IPS DF 6.9 (cell line): ENCODE results near the gene PTCRA.
"Not testable (repeated sequence)": the region's sequence is repeated elsewhere in the genome, so short reads cannot be mapped to it uniquely, and the experiment has no call there.

Experiments used
- DNase-seq: peaks from one replicate; pipeline ENCODE4 v3.0.0-alpha.2; 2013; ENCODE audit warnings: low read depth, low spot score
- H3K27ac ChIP-seq: one replicate; pipeline ENCODE4 v1.5.1; 2013; ENCODE audit warnings: low read length, control low read depth
- H3K27me3 ChIP-seq: 2 replicates; pipeline ENCODE4 v1.6.1; 2013; ENCODE audit warnings: mild to moderate bottlenecking, low read length; ENCODE audit not compliant: control insufficient read depth, insufficient read depth
- H3K36me3 ChIP-seq: 2 replicates; pipeline ENCODE4 v1.6.1; 2013; ENCODE audit warnings: low read length; ENCODE audit not compliant: control insufficient read depth, insufficient read depth
- H3K4me1 ChIP-seq: 2 replicates; pipeline ENCODE4 v1.6.1; 2013; ENCODE audit warnings: low read length; ENCODE audit not compliant: control insufficient read depth, insufficient read depth
- H3K4me3 ChIP-seq: 2 replicates; pipeline ENCODE4 v1.5.1; 2013; ENCODE audit warnings: mild to moderate bottlenecking, low read length
- H3K9me3 ChIP-seq: 2 replicates; pipeline ENCODE4 v1.6.1; 2013; ENCODE audit warnings: low read length, inconsistent platforms; ENCODE audit not compliant: control insufficient read depth, insufficient read depth
- WGBS: extraction: QIAGEN DNeasy Blood & Tissue Kit; methylation state at CpG from one replicate; pipeline ENCODE4 v1.1.7; 2013; ENCODE audit warnings: mixed read lengths, missing lambda C conversion rate; ENCODE audit not compliant: insufficient read length, insufficient coverage; 5-methylcytosine and 5-hydroxymethylcytosine counted together

PTCRA gene

GRCh38 chr6:42941356-42941755 lies 25.5 kb downstream of the PTCRA start:
- not testable (repeated sequence) for H3K36me3 ChIP-seq
- no CpG with 5 or more reads among the region's 5 CpGs for WGBS

DNA sequence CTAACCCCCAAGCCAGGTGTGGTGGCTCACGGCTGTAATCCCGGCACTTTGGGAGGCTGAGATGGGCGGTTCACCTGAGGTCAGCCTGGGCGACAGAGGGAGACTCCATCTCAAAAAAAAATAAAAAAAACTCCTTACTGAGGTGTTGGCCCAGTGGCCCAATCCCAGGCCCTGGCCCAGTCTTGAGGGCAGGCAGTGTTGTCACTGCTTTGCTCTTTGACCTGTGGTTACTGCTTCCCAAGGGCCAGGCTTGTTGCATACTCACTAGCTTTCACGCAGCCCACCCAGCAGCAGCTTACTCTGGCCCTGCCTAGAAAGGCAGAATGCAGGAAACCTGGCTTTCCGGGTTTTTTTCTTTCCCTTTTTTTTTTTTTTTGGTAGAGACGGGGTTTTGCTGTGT lies 26.6 kb downstream of the PTCRA start:
- Histone ChIP-seq H3K9me3 (no peaks in the 10 kb centered on the region), H3K4me3 (no peak overlapping the region), H3K36me3 (peaks cover 6% of the 10 kb centered on the region), H3K27ac (no peak overlapping the region), H3K4me1 (no peaks in the 10 kb centered on the region), H3K27me3 (no peaks in the 10 kb centered on the region)
- no CpG with 5 or more reads among the region's 7 CpGs for WGBS
- no peak for DNase-seq

More at GRCh38 chr6:42941356-42941755, 25.5 kb downstream of the PTCRA start:
- H3K27ac ChIP-seq, H3K27me3 ChIP-seq, H3K4me1 ChIP-seq, DNase-seq, H3K4me3 ChIP-seq, H3K9me3 ChIP-seq: not testable (repeated sequence)

- no peak for DNase-seq
- Histone ChIP-seq H3K4me1 (no peaks in the 10 kb centered on the region), H3K27me3 (no peaks in the 10 kb centered on the region), H3K27ac (no peak overlapping the region), H3K9me3 (no peaks in the 10 kb centered on the region), H3K4me3 (no peak overlapping the region), H3K36me3 (0 out of 2 replicates have a peak, but pooled peaks cover 2% of the 10 kb centered on the region)
These were observed 32.1 kb downstream of the PTCRA start for GRCh38 chr6:42947950-42948349.

- no peak overlapping the region for H3K4me3 ChIP-seq
- no peaks in the 10 kb centered on the region for H3K36me3 ChIP-seq
- no peaks in the 10 kb centered on the region for H3K27me3 ChIP-seq
- no peak overlapping the region for H3K27ac ChIP-seq
- H3K4me1 ChIP-seq = no peaks in the 10 kb centered on the region
- no CpG with 5 or more reads among the region's 4 CpGs for WGBS
- no peaks in the 10 kb centered on the region for H3K9me3 ChIP-seq
- no peak for DNase-seq
These were observed 36.5 kb downstream of the PTCRA start for GRCh38 chr6:42952389-42952788.

- H3K27ac ChIP-seq, H3K27me3 ChIP-seq, H3K36me3 ChIP-seq, H3K9me3 ChIP-seq, H3K4me3 ChIP-seq, H3K4me1 ChIP-seq, DNase-seq: not testable (repeated sequence)
- WGBS = no CpG with 5 or more reads among the region's 4 CpGs
These were observed 38.6 kb downstream of the PTCRA start for GRCh38 chr6:42954405-42954804.

- no CpG with 5 or more reads among the region's 8 CpGs for WGBS
- DNase-seq = no peak
- Histone ChIP-seq H3K27ac (no peak overlapping the region), H3K9me3 (no peaks in the 10 kb centered on the region), H3K36me3 (no peaks in the 10 kb centered on the region), H3K27me3 (no peaks in the 10 kb centered on the region), H3K4me3 (no peak overlapping the region), H3K4me1 (peaks cover 2% of the 10 kb centered on the region; the same call in 1 of the 2 replicates)
These were observed 42.3 kb downstream of the PTCRA start for GRCh38 chr6:42958125-42958524.

- H3K4me1 ChIP-seq = peaks cover 4% of the 10 kb centered on the region; the same call in 1 of the 2 replicates
- no peak overlapping the region for H3K27ac ChIP-seq
- H3K4me3 ChIP-seq = peak overlapping the region; percentile 61; the same call in 1 of the 2 replicates
- DNase-seq = no peak
- WGBS = no CpG with 5 or more reads among the region's 13 CpGs
- H3K36me3 ChIP-seq = no peaks in the 10 kb centered on the region
- H3K27me3 ChIP-seq = no peaks in the 10 kb centered on the region
- H3K9me3 ChIP-seq = no peaks in the 10 kb centered on the region
These were observed 44.0 kb downstream of the PTCRA start for GRCh38 chr6:42959917-42960242.

DNA sequence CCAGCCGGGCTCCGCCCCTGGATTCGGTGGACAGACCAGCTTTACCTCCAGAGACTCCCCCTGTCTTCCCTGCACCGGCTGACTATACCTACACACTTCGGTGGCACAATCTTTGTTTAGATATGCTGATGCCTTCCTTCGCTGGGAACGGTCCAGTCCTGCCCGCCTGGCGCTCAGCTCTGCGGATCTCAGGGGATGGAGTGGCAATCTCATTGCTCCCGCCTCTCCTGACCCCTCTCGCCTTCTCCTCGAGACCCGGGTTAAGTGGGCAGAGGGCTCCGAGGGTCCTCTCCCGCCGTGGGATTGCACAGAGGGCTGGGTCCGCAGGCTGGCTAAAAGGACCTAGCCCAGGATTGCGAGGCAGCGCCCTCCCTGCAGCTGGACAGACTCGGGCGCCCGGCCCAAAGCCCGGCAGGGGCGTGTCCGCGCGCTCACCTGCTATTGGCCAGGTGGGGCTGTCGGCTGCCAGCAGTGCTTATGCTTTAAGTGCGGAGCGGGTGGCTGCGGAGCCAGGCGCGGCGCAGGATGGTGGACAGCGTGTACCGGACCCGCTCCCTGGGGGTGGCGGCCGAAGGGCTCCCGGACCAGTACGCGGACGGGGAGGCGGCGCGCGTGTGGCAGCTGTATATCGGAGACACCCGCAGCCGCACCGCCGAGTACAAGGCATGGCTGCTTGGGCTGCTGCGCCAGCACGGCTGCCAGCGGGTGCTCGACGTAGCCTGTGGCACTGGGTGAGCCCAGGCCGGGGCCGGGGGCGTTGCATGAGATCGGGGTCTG lies 44.6 kb downstream of the PTCRA start, which contains the start of gene GNMT:
TSS of gene GNMT (plus strand) at position 512 of the 777 bp plus-strand sequence. CDS start at position 526, 14 bp downstream.
- no peak for DNase-seq
- H3K4me3 ChIP-seq = peak within 1 kb of the TSS; percentile 61; the same call in 1 of the 2 replicates
- no peaks in the 10 kb centered on the region for H3K36me3 ChIP-seq
- peaks cover 4% of the 10 kb centered on the region; the same call in 1 of the 2 replicates for H3K4me1 ChIP-seq
- no peaks in the 10 kb centered on the region for H3K9me3 ChIP-seq
- no CpG with 5 or more reads among the region's 62 CpGs for WGBS
- no peaks in the 10 kb centered on the region for H3K27me3 ChIP-seq
- no peak within 1 kb of the TSS for H3K27ac ChIP-seq

- Histone ChIP-seq H3K27me3 (no peaks in the 10 kb centered on the region), H3K4me1 (peaks cover 4% of the 10 kb centered on the region; the same call in 1 of the 2 replicates), H3K27ac (no peak overlapping the region), H3K4me3 (peak overlapping the region; percentile 61; the same call in 1 of the 2 replicates), H3K36me3 (no peaks in the 10 kb centered on the region), H3K9me3 (no peaks in the 10 kb centered on the region)
- no CpG with 5 or more reads among the region's 15 CpGs for WGBS
- DNase-seq = no peak
These were observed 45.2 kb downstream of the PTCRA start for GRCh38 chr6:42961020-42961470.

GRCh38 chr6:42962096-42962495 lies 46.2 kb downstream of the PTCRA start:
- DNase-seq = no peak
- H3K27ac ChIP-seq = no peak overlapping the region
- peaks cover 4% of the 10 kb centered on the region; the same call in 1 of the 2 replicates for H3K4me1 ChIP-seq
- no peak overlapping the region for H3K4me3 ChIP-seq
- no peaks in the 10 kb centered on the region; the same call in 1 of the 2 replicates for H3K36me3 ChIP-seq
- no peaks in the 10 kb centered on the region for H3K27me3 ChIP-seq
- no peaks in the 10 kb centered on the region for H3K9me3 ChIP-seq
- WGBS = no CpG with 5 or more reads among the region's 12 CpGs
